ENCODE data around the gene ARGLU1.

- TF ChIP-seq EZH2 (IDR thresholded peaks at IDR 0.05; ENCODE audit: borderline replicate concordance, low read depth, low read length, severe bottlenecking) (no peak), CTCF (IDR thresholded peaks at IDR 0.05; ENCODE audit: borderline replicate concordance, extremely low read depth, low read length, poor library complexity, severe bottlenecking) (no peak)
Observed at GRCh38 chr13:106515635-106516254, 52.2 kb downstream of the ARGLU1 start.

Data from DND-41 (cell line).